Measurements from ENCODE around the gene USP24.
"Not testable (repeated sequence)": the region's sequence is repeated elsewhere in the genome, so short reads cannot be mapped to it uniquely, and the experiment has no call there.

Gene USP24

DNA sequence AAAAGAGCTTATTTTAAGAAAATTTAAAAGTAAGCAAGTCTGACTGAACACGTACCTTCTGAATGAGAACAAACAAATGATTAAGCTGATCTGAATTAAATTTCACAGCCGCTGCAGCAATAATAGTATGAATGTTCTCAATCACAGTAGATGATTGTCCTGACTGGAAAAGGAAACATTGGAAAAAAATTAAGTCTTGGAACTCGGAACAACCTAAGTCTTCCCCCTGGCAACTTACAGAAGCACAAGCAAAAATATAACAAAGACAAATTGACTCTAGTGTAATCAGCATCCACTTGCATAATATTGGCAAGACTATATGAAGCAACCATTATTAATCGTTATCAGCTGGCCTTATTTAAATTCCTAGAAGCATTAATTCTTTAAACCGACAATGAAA is 60.5 kb downstream of the USP24 start:
- DNase-seq, result no peak

DNA sequence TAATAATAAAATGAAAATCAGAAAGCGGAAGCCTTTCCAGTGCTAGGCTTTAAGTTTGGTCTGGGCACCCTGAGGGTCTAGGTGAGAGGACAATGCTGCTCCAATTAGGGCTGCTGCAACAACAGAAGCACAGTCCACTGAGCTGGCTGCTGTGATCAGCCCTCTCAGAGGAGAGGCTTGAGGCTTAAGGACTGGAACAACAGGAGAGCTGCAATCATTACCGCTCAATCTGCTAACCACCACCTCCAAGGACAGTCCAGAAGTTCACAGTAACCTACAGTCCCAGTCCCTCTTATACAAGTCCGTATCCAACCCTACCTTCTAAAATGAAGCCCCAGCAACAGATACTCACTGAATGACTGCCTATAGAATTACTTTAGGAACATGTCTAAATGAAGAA is 62.1 kb downstream of the USP24 start:
- no peak for DNase-seq

DNA sequence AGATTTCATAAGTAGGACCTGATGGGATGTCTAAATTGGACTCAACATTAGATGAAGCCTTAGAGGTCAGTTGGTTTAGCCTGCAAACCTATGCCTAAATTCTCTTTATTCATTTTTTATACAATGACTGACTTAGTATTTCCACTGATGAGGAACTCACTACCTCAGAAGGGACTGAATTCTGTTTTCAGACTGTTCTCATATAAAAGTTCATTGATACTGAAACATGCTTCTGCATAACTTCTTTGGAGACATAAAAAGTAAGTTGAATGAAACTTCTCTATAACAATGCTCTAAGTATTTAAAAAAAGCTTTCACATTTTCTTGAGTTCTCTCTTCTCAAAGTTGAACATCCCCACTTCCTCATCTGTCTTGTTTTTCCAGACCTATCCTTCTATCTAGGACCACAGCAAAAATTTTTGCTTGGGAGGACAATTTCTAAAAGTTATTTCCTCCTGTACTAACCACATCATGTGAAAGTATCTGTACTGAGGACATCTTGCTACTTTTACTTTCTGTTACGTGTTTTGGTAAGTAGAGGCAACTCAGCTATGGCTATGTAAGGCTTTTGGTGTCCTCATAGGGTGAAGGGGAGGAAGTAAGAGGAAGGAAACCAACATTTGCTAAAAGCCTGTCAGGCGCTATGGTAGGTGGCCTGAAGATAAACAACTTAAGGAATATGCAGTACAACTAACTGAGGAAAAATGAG is 64.1 kb downstream of the USP24 start:
- peak; percentile 65 for DNase-seq

DNA sequence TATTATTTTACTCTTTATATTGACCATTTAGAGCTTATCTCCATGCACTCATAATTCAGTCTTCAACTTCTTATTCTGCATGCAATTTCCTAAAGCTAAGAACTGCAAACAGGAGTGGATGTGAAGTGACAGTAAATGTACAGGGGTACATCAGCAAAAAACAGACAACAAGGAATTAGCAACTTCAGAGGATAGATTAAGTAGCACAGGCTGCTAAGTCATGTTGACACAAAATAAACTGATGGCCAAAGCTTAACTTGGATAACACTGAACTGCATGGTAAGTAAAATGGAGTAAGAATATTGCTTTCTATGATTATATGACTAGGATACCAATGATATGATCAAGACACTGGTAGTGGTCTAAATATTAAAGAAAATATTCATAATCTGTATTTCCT is 66.5 kb downstream of the USP24 start:
- DNase-seq, result no peak

DNA sequence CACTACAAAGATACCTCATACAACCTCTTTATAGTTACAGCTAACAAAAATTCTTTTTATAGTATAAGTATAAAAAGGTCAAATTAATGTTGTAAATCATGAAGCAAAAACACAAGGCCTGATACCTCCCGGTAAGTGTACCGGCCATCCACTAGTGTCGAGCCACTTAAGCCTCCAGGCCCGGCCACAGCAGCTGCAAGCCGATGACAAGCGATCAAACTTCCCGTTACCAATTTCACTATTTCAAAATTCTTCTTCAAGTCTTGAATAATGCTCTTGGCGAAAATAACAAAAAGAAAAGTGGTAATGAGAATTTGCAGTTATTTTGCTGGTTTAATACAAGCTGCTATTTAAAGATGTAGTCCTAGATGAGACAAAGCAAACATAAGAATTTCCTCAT is 67.6 kb downstream of the USP24 start:
- no peak for DNase-seq

DNA sequence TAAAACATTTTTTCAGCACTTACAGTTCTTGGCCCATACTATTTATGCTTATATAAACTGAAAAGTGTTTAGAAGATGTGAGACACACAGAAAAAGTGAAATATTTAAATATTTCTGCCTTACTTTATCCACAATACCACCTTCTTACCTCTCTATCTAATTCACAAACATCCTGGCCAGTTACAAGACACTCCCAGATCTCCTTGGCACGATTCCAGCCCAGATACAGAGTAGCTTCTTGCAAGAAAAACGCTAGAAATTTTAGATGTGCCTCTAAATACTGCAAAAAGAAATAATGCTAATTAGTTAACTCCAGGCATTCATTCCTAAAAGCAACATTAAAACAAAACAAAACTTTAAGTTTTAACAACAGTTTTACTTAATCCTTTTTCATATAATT is 68.4 kb downstream of the USP24 start:
- no peak for DNase-seq

DNA sequence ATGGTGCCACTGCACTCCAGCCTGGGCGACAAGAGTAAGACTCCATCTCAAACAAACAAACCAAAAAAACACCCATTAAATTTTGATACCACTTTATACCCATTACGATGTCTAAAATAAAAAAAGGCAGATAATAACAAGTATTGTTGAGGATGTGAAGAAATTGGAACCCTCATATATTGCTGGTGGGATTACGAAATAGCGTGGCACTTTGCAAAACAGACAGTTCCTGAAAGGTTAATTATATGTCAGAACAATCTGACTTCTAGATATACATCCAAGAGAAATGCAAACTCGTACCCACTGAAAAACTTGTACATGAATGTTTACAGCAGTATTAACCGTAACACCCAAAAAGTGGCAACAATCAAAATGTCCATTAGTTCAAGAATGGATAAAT is 70.3 kb downstream of the USP24 start:
- no peak for DNase-seq

DNA sequence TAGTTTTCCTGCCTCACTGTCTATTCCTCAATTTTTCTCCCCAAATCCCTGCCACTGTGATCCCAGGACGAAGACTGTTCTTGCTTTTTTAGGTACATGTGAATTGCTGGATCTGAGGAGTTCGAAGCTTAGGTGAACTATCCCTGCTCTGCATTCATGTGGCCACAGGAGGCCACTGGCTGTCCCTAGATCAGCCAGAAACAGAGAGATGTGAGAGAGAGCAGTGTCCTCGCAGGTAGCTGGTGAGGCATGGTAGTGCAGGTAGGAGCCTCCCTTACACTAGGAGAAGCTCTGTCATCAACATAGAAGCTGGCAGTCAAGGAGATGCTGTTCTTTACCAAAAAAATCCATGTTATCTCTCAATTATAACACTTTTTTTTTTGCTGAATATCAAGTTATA is 71.5 kb downstream of the USP24 start:
- DNase-seq, result no peak

DNA sequence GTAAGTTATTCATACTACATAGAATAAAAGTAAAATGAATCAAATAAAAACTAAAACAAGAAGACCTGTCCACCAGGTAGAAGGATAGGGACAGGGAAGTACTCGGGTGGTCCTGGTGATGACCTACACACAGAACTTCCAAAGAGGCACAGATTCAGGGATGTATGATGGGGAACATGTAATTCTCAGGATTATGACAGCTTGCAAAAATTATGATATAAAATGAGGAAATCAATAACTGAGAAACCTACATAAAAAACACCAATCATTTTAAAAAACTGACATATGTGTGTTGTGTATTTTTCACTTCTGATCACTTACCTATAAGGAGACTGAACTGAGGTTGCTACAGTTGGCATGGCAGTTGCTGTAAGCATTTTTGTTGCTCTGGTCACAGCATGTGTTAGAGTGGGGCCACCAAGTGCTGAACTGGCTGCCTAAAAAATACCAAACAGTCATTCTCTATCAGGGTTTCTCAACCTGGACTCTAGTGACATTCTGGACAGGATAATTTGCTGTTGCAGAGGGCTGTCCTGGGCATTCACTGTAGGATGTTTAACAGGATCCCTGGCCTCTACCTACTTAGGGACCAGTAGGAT is 73.8 kb downstream of the USP24 start:
- no peak for DNase-seq

DNA sequence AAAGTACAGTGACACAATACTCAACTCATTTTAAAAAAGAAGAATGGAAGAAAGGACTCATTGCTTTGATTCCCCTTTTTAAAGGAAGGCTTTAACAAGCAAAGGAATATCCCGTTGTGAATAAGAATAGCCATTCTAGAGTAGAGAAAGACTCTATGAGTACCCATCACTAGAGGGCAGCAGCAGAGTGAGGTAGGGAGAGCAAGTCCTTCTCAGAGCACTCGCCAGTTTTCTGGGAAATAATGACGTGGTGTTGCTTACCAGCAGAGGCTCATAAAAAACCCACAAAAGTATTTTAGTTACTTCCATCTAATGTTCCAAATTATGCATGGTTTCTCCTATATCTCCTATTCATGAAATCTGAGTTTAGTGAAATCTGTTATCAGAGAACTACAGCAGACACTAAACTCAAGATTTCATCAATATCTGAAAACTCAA is 74.6 kb downstream of the USP24 start:
- DNase-seq, result peak; percentile 84

DNA sequence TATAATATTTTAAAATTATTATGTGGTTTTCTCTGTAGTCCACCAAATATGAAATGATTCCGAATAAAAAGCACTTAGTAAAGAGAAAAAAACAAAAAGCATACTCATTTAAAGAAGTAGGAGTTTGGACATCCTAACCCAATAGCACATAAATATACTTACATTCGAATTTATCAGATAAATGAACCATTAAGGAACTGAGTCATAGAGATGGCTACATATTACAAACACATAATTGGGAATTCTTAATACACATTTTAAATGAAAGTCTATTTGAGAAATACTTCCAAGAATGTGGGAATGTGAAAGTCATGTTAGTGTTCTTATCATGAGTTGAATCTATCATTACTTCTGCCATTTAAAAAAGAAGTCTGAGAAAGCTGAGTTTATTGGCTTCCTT is 75.0 kb downstream of the USP24 start:
- DNase-seq, result no peak

DNA sequence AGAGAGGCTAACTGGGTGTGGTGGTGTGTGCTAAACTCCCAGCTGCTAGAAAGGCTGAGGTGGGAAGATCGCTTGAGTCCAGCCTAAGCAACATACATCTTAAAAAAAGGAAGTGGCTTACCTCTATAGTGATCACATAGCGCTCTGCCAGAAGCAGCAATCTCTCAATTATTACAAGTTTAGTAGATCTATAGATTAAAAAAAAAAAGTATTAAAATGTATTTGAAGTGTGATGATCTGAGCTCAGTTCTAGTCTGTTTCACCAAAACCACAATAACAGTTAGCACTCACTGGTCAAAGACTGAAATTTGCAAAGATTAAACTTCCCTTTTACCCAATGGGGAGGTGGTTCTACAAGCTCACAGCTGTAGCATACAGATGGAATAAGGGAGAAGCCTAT is 76.3 kb downstream of the USP24 start:
- peak; percentile 38 for DNase-seq

DNA sequence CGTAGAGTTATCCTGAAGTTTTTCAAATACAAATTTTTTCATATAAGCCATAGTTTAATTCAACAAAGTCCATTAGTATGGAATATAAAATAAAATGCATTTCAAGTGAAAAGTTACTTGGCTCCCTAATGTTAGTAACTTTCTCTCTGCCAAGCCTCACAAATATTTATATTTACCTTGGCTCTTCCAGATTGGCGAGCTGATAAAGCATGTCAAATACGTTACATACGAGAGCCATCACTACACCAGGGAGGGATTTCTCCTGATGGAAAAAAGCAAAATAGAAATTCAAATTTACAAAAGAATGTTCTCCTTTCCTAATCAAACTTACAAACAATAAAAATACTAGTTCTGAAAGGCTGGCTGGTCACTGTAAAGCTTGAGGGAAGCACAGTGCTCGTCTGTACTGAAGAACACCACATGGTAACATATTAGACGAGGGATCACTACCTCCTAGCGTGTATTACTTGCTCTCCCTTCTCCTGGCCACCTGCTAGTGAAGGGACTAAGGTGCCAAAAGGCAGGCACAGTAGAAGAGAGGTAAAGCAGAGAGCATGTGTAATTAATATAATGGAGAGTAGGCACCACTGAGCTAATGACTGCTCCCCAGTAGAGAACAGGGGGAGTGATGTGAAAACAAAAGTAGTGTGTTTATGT is 80.9 kb downstream of the USP24 start:
- DNase-seq, result no peak

DNA sequence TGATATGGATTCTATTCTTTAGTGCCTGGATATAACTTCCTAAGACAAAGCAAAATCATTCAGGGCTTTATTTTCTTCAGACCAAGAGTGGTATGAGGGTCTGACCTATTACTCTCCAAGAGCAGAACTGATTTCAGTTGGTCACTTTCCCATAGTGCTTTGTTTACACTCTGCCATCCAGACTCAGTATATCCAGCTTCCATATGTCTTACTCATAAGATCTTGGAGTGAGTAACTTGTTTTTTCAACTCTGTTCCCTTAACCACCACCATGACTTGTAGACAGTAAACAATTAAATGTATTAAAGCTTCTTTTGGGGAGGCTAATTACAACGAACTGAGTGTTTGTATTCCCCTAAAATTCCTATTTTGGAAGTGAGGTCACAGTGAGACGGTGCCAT is 83.4 kb downstream of the USP24 start:
- no peak for DNase-seq

DNA sequence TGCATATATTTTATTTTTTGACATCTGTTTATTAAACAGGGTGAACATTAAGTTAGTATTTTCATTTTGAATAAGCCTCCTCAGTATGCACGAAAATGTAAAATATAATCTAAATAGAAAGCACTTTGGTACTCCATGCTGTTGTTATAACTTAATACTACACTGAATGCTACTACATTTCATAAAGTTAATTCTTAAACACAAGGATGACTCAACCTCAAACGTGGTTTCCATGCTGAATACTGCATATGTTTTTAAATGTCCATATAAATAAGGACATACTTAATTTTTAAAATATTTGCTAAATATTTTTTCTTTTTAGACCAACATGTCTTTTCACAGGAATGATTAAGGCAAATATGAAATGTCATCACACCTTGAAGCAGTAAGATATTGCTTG is 83.9 kb downstream of the USP24 start:
- DNase-seq, result no peak

DNA sequence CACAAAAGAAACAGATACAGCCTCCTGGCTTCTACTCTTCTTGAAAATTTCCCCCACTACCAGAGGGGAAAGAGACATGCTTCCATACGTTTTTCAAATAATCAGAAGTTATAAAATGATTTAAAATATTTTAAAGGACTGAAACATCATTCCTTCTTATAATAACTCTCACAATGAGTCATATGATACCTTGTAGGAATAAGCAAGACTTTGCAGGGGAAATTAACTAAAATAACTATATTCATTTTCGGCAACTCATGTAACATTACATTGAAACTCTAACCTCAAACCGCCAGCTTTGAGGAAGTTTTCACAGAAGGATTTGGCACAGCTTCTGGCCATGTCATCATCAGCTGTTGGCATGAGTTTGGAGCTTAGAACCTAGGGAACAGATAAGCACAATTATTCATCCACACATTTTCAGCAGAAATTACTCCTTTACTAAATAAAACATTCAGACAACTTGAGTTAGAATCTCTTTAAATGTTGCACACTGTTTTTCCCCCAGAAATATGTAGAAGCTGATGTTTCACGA is 85.9 kb downstream of the USP24 start:
- no peak for DNase-seq

DNA sequence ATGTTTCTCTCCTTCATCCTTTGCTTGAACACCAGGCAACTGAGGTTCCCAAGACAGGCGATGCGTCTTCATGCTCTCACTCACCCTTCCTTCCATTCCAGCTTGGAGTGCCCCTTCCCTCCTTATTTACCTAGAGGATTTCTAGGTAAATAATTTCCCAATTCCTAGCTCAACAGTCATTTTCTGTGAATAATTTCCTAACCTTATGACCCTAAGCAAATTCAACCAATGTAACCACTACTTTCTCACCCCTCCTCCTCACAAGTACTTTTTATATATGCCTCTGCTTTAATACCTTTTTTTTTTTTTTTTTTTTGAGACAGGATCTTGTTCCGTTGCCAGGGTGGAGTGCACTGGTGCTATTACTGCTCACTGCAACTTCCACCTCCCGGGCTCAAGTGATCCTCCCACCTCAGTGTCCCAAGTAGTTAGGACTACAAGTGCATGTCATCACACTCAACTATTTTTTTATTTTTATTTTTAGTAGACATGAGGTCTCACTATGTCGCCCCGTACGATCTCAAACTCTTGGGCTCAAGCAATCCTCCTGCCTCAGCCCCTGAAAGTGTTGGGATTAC is 86.7 kb downstream of the USP24 start:
- DNase-seq, result no peak

DNA sequence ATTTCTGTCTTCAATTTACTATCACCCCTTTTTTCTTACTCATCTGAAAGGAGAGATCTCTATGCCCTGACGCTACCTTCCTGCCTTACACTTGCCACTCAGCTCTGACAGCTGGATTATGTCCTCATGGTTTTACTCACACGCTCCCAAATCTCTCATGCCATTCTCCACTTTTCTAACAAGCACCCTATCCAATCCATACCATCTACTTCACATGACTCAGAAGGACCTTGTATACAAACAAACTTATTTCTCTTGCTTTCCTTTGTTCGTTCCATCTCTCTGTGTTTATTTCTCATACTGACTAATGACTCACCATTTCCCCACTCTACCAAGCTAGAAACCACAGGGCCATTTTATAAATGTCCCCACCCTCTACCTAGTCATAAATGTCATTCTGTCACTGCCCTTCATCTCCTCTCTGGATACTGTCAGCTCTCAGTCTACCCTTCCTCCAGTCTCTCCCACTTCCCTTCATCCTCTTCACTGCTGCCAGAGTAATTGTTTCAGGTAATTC is 87.3 kb downstream of the USP24 start:
- DNase-seq, result peak; percentile 38

DNA sequence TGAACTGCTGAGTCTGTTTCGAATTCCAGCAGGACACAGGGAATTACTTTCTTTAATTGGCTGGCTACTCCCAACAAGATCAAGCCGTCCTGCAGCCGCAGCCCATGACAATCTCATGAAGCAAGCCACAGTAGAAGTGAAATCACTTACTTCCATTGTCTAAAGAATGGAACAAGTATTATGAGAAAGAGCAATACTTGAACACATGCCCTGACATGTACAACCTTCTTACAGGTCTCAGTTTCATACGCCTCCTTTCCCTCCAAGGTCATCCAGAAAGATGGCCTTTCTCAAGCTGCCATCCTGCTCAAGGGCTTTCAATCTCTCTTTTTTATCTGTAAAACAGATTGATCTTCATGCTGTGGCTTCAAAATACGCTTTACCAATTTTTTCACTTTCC is 90.7 kb downstream of the USP24 start:
- DNase-seq, result no peak

DNA sequence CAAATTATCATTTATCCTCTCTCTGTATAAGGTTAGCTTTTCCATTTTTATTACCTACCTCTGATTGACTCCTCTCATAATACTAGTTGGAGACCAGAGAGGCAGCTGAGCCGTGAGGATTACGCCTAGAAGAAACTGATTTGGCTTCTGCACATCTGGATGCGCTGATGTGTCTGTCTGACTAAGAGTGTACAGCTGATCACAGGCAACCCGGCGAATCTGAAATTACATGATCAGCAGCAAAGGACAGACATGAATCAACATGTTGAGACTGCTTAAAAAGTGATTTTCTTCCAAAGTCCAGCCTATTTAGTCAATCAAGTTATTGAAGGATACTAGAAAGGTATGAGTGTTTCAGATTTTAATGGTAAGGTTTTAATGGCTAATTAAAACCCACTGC is 94.6 kb downstream of the USP24 start:
- no peak for DNase-seq

DNA sequence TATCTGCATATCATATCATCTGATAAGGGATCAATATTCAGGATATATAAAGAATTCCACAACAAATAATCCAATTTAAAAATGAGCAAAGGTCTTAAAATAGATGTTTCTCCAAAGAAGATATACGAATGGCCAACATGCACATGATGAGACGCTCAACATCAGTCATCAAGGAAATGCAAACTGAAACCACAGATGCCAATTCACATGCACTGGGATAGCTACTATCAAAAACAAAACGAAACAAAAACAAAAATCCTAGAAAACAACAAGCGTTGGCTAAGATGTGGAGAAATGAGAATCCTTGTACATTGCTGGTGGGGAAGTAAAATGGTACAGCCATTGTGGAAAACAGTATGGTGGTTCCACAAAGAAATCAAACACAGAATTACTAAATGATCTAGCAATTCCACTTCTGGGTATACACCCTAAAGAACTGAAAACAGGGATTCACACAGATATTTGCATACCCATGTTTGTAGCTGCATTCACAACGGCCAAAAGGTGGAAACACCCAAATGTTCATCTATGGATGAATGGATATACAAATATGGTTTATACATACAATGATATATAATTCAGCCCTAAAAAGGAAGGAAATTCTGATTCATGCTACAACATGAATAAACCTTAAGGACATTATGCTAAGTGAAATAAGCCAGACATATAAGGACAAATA is 96.4 kb downstream of the USP24 start:
- DNase-seq, result no peak

DNA sequence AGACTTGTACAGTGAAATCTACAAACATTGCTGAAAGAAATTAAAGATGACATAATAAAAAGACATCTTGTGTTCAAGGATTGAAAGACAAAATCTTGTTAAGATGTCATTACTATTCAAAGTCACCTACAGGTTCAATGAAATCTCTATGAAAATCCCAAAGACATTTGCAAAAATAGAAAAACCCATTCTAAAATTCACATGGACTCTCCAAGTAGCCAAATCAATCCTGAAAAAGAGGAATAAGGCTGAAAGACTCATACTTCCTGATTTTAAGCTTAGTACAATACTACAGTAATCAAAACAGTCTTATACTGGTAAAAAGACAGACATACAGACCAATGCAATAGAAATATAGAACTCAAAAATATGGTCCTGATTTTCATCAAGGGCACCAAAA is 97.2 kb downstream of the USP24 start:
- DNase-seq, result no peak

DNA sequence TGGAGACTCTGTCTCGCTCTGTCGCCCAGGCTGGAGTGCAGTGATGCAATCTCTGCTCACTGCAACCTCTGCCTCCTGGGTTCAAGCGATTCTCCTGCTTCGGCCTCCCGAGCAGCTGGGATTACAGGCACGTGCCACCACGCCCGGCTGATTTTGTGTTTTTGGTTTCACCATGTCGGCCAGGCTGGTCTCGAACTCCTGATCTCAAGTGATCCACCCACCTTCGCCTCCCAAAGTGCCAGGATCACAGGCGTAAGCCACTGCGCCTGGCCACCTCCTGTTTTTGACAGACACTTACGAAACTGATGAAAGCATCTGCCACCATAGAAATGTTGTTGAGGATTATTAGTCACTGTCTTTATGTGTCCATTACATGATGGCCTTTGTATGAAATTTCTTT is 106.2 kb downstream of the USP24 start:
- DNase-seq, result not testable (repeated sequence)

Measured in CD4-positive, alpha-beta T cell treated with Interleukin-17A for 1 hour (primary cell).